Amygdala (tissue), 56 donors: ENCODE data around the gene FGF14.
"Not testable (repeated sequence)": the region's sequence is repeated elsewhere in the genome, so short reads cannot be mapped to it uniquely, and the experiment has no call there.

Source experiments
- DNase-seq, 56 donors: peaks; one replicate each; lab custom pipeline; 2025; lab: John Stamatoyannopoulos, UW

FGF14 gene

DNA sequence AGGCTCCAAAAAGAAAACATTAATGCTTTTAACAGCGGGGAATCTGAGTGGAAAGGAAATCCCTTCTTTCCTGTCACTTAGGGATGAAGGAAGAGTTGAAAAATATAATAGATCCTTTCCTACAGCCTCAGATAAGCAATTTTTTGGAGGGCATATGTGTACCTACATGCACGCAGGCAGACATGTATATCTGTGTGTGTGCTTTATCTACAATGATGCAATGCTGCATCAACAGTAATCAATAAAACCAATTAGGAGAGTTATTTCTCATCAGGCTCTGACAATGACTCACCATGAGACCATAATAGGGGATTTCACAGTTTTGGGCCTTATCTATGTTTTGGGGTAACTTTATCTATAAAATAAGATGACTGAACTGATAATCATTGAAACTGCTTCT lies 505.3 kb downstream of the FGF14 start:
- no peak for DNase-seq

DNA sequence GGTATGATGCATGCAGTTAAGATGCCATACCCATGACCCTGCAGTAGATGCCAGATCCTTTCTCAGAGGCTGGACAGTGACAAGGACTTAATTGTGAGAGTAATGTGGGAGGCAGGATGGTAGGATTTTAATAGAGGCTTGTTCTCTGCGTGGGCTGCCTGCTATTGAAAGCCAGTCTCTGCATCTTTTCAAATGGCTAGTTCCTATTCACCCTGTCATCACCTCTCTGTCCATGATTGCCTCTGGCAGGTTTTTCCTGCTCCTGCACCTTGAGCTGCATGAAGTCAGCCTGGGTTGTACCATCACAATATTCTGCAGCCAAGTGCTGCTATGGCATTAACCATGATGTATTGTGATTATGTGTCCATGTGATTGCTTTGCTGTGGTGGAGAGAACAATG lies 508.8 kb downstream of the FGF14 start:
- DNase-seq = no peak

DNA sequence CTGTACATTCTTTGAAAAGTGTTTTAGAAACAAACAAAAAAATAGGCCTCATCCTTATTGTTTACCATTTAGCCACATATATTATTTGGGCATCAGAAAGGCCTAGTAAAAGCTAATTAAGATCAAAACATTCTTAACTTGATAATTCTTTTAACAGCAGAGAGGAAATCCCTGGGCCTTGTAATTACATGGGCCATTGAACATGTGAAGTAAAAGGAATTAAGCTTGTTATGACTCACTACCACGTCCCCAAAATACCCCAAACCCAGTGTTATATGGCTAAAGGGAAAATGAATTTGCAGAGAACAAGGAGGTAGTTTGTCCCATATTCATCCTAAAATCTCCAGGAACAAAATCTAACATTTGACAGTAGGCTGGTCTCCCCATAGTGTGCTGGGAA lies 509.6 kb downstream of the FGF14 start:
- no peak for DNase-seq

DNA sequence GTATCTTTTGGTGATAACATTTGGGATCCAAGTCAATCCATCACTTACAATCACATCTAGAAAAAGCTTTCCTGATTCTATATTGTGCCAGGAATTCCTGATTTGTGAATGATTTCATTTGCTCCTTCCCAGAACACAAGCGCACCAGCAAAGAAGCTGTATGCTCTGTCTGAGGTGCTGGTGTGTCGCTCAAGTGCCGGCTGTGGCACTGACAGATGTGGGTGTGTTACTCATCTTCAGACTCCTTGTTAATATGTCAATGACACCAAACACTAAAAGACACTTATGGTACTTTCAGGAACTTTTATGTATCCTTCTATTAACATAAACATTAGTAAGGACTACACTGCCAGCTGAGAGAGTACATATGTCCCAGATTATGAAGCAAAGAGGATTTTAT lies 520.3 kb downstream of the FGF14 start:
- DNase-seq = no peak

DNA sequence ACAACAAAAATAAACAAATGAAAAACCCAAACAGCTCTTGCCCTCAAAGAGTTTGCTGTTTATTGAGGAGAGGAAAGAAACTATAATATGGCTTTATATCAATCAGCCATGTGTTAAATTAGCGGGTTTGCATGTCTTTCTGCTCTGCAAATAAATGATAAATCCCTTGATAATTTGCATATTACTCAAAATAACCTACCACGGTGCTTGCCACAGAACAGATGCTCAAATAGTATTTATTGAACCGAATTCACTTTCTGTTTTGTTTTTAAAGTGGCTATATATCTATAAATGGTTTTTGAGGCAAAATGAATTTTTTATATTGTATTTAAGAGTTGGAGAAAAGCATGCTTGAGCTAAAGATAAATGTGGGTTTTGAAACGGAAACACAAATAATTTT lies 521.3 kb downstream of the FGF14 start:
- DNase-seq = no peak

DNA sequence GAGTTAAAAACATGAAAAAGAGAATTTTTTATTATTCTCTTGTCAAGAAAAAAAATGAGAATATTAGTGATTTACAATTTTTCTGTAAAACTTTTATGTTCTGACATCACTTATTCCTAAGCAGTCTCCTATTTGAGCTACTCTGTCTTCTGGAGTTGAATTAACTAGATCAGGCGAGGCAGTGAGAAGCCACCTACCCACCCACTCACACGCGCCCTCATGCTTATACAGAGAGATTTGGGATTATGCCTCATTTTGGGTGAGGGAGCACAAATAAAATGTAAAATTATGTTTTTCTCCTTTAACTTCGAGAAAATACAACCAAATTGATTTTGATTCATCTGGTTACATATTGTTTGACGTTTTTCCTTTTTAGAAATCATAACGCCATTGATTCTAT lies 524.9 kb downstream of the FGF14 start:
- no peak for DNase-seq

DNA sequence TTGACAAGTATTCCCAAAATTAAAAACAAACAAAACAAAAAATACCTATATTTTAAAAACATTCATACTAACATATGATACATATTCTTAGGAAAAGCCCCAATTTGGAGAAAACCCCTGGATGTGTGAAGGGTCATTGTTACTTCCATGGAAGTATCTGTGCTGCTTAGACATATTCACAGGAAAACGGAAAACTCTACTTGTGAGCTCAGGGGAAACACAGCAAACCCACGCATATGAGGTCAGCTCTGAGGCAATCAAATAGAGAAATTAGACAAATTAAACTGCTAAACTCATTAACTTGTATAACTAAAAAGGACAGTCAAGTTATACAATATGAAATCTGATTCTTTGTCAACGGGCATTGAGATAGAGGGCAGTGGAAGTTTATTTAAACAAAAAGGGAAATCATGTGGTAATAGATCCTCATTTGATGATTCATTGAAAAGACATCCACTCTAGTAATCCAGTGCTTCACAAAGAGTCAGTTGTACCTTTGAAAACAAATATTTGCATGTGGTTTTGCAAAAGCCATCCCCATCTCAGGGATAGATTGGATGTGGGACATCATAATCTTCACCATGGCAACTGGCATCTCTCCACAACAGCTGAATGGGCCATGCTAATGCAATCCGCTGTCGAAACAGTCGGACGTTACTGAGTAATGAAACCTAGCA lies 526.0 kb downstream of the FGF14 start:
- DNase-seq = no peak

DNA sequence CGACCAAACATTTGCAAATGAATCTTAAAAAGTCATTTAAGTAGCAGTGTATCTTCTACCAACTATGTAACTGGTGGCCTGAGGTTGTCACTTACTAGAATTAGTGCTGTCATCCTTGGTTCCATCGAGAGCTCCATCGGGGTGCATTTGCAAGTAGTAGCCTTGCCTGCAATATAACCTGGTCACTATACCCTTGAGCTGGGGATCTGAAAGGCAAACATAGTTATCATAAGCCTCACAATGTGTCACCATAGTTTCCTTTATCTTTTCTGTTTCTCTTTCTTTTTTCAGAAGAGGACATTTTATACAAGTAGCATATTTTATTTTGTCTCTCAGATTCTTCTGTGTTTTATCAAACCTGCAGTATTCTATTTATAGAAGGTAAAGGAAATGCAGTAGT lies 526.8 kb downstream of the FGF14 start:
- no peak for DNase-seq

DNA sequence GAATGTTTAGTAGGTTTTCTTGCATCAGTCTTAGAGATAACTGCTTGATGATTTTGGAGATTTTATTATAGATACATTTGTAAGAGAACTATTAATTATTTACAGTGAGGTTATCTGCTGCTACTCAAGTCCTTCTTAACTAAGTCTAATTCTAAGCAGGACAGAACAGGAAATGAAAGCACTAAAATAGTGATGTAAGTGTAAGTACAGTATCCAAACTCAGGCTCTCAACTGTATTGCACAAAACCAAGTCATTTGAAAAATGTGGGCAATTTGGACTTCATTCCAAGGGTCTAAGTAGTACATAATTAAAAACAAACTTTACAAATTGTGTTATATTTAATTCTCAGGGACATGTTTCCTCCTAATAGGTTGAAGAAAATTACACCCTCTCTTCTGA lies 532.3 kb downstream of the FGF14 start:
- DNase-seq = no peak

DNA sequence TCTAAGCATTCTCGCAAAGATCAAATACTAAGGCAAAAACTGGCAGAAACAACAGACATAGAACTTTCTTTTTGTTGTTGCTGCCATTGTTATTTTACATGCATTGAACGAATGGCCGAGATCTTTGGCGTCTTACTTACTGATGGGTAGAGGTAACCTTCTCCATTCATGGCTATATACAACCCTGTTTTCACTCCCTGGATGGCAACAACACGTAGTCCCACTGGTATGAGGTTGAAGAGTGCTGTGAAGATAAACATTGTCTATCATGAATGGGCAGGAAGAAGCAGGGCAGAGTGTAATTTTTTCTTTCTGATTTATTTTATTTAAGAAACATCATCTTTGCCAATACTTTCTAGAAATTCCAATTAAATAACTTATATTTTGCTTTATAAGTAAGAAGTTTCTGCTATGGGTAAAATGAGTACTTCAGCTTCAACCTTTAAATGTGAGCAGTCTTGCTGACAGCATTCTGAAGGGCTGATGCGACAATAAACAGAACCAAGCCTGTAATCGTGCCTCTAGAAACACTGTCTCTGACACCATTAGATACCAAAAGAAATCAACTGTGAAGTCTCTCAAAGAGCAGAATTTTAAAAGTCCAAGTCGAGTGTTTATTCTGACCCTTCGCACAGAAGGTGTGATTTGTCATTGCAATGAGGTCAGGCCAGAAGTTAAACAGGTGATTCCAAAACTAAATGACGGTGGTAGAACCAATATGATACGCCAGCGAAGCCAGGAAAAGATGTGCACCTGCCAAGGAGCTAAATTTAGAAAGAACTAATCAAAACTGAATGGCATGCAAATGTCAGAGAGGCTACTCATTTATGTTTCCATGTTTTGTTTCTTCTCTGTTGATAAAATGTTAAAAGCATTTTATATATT lies 533.0 kb downstream of the FGF14 start:
- DNase-seq = no peak

DNA sequence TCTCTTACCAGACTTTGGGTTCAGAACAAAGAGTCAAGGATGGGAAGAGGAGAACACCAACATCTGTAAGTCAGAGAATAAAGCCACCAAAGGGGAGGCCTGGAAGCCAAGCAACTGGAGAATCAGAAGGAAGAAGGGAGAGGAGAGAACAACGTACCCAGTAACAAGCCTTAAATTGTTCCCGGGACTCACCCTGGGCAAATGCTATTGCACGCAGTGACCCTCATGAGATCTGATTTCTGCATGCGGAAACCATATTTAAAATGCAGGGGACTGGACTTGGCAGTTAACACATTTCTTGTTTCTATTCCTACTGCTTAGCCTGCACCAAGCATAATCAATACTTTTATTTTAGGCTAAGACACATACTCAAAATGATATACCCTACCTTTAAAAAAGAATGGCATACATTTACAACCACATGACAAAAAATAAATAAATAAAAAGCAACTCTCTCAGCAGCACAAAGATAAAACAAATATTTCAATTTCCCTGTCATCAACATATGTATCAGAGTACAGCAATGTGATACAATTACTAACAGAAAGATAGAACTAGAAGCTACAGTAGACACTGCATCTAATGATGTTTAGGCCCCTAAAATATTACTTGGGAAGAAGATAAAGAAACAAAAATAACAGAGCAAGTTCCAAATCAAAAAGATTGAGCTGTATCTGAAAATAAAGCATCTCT lies 534.8 kb downstream of the FGF14 start:
- no peak for DNase-seq

DNA sequence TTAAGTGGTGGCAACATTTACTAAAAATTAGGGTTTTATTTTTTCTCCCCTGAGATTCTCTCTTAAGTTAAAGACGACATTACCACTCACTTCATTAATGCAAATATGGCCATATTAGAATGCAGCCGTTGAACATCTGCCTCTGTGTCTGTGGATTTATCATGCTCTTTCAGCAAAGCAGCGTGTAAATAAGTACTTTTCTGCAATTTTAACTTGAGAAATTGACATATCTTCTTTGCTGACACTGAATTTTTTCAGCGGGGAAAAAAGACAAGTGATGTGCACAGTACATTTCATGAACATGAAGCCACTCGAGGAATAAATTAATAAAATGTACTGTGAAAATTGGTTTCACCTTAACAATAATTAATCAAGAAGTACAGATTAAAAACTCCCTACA lies 543.0 kb downstream of the FGF14 start:
- no peak for DNase-seq

DNA sequence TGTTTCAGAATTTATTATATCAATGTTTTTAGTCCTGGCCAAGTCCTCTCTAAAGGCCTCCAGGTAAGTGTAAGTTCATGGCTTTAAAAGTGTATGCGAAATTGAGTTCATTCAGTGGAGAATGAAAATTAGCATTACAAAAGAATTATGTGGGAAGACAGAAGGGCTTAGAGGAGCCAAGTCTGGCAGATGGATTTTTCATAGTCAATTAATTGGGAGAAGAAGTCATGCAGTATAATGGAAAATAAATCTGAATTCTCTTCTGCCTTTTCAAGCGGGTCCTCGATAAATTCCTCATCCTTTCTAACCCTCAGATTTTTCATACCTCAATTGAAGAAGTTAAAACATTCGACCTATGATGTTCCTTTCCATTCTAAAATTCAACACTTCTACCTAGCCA lies 555.1 kb downstream of the FGF14 start:
- no peak for DNase-seq

DNA sequence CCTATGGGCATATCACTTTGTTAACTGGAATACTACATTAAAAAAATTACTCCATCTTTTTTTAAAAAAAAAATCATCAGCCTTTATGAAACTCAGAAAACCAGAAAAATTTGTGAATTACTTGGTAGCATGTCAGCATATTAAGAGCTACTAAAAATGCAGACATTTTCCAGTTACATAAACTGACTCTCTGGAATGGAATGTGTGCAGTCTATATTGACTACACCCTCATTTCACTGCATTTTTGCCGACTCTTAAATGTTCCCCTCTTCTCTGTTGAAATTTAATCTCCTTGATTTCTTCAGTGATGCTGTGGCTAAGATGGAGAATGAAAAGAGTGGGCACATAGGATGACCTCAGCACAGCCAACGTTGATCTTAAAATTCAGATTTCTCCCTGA lies 555.6 kb downstream of the FGF14 start:
- DNase-seq = no peak

DNA sequence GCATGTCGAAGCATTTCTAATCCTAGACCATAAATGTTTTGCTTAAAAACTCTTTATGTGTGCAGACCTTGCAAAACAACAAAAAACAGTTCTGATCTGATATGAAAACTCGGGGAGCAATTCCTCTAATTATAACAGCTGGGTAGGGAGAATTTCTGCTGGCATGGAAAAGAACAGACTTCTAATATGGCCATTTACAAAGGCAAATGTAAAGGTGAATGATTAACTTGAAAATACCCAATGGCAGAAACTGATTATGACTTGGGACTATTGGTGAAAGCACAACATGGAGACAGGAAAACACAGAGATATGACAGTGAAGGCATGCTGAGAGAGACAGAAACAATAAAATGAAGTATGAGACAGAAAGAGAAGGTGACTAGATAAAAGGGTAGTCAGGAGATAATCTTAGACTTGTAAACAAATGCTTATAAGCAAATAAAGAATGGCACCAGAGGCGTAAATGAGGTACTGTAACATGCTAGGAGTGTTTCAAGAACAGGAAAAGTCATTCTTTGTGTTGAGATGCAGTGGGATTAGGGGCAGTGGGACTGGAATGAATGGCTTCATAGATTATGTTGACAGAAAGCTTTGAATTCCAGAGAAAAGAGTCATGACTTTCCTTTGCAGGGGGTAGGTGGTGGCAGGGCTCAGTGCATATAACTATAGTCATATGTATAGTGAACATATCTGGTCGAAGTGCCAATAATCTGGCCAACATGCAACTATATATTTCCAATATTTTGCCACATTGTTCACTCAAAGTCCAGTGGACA lies 556.4 kb downstream of the FGF14 start:
- DNase-seq = no peak

DNA sequence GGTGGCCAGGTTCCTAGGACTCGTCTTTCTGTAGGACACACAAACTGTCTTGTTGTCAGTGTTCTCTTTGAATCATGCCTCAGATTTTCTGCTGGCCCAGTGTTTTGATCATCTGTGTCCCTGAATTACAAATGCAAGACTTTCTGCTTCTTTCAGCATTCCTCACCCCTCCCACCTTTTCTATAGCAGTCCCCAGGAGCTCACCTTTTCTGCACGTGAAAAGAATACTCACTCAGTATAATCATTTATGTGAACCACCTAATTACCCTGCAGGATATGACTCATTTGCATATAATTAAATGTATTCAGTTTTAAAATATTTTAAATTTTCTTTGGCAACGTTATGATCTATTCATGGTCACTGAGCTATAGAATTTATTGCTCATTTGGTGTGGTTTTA lies 560.1 kb downstream of the FGF14 start:
- DNase-seq = no peak

DNA sequence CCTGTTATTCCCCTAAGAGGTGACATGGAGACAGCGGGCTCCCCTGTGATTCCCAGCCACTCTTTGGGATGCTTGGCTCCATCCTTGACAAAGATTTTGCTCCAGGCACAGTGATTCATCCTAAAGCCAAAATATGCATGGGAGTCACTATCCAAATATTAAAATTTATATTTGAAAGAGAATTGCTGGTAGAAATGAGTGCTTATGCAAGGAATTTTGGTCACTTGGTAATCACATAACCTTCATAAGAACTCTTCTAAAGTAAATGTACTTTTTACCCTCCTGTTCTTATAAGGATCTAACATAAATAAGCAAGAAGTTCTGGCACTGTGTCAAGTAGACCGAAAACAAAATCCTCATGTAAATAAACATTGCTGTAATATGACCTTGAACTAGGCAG lies 563.5 kb downstream of the FGF14 start:
- DNase-seq = no peak

DNA sequence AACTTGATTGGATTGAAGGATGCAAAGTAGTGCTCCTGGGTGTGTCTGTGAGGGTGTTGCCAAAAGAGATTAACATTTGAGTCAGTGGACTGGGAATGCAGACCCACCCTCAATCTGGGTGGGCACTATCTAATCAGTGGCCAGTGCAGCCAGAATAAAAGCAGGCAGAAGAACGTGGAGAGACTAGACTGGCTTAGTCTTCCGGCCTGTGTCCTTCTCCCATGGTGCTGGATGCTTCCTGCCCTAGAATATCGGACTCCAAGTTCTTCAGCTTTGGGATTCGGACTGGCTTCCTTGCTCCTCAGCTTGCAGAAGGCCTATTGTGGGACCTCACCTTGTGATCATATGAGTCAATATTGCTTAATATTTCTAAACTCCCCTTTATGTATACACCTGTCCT lies 564.1 kb downstream of the FGF14 start:
- not testable (repeated sequence) for DNase-seq

DNA sequence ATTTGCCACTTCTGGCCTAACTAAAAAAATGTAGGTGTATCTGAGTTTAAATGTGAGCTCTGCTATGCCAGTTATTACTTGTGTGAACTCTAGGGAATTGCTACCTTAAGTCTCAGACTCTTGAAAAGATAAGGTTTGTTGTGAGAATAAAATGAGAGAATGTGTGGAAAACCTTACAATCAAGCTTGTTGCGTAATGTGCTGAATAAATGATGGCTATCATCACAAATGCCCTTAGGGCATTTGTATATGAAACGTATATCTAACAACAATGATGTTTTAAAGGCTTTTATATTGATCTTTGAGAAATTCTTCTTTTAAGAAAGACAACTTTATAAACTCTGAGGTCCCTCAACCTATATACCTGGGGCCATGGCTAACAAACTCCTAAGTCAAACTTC lies 564.6 kb downstream of the FGF14 start:
- DNase-seq = no peak

DNA sequence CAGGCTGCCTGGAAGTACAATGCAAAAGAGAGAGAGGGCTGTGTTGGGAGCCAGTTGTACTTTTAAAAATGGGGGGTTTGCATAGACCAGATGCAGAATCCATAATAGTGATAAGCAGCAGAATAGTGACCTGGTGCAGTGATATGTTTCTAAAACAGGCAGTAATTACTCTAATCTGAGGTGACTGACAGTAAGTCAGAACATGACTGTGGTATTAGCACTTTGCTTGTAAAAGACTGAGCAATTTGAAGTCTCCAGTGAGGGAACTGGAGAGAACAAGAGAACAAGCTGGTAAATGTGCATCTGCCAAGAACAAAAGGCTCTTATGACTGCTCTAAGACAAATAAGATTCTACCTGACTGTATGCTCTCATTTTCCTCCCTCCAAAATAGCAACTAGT lies 565.9 kb downstream of the FGF14 start:
- no peak for DNase-seq

DNA sequence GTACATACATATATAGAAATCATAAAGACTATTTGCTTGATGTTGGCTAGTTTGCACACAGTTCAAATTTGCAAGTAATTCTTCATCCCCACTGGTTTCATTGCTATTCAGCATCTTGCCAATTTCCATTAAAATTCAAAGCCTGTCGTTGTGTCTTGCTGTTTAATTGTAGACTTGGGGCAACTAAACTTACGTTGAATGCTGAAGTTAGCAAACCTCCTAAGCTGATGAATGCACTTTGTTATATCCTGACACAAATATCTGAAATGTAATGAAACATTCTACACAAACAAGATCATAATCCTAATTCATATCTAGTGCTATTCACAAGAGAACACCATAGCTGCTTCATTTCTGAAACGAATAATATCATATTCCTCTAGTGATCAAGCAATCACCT lies 568.2 kb downstream of the FGF14 start:
- DNase-seq = no peak
